Raji (cell line): ENCODE results near the gene RNF208.

ENCODE experiments used
- POLR2A ChIP-seq: IDR thresholded peaks from 2 replicates; pipeline ENCODE4 v1.6.1; 2011; ENCODE audit warnings: low read depth, low read length, control low read depth; ENCODE audit not compliant: insufficient read depth

RNF208 gene, protein sequence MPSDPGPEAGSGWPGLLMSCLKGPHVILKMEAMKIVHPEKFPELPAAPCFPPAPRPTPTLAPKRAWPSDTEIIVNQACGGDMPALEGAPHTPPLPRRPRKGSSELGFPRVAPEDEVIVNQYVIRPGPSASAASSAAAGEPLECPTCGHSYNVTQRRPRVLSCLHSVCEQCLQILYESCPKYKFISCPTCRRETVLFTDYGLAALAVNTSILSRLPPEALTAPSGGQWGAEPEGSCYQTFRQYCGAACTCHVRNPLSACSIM

DNA sequence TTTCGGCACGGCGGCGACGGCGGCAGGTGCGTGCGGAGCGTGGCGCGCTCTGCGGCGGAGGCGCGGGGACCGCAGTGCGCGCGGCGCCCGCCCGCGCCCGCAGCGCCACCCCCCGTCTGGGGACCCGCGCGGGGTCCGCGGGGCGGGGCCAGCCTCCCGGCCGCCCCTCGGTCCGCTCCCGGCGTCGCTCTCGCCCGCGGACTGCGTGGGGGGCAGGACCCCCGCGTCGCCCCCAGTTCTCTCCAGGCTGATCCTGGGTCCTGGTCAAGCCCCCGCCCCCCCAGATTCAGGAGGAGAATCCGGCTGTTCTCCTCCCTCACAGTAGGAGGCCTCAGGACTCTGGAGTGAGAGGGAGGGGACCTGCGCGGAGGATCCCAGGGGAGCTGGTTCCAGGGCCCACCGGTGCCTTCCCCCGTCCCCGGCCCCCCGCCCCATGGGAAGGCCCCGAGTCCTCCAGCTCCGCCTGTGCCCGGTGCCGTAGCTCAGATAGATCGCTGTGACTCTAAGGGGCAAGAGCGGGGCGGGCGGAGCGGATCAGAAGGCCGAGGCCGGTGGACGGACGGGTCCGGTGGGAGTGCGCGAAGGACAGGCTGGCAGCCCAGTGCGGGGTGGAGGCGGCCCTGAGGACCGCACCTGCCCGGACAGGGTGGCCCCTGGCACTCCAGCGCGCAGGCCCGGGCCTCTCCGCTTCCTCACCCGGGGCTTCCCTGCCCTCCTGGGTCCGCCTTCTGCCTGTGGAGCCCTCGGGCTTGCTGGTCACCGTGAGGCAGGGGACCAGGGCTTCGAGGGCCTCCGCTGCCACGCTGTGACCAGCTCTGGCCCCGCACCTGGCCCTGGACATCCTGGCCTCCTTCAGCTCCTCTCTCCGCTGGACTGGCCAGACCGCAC is at the start of gene RNF208:
RNF208 (minus strand) TSS at position 51 of the 888 bp plus-strand sequence. CDS start 1,028 bp downstream, outside the sequence.
- TF ChIP-seq POLR2A, result no peak

DNA sequence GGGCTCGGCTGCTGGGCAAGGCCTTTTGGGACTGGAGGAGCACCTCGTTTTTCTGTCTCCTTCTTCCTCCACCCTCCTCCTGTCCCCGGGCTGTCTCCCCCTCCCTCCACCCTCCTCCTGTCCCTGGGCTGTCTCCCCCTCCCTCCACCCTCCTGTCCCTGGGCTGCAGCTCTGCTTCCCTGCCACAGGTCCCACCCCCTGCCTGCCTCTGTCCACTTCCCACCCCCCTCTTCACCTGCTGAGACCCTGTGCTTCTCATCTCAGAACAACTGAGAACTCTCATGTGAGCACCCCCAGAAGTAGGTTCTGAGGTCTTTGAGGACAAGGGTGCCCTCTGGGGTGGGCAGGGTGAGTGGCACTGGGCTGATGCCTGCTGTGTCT is 49.6 kb upstream of the RNF208 start:
- TF ChIP-seq POLR2A, result no peak

DNA sequence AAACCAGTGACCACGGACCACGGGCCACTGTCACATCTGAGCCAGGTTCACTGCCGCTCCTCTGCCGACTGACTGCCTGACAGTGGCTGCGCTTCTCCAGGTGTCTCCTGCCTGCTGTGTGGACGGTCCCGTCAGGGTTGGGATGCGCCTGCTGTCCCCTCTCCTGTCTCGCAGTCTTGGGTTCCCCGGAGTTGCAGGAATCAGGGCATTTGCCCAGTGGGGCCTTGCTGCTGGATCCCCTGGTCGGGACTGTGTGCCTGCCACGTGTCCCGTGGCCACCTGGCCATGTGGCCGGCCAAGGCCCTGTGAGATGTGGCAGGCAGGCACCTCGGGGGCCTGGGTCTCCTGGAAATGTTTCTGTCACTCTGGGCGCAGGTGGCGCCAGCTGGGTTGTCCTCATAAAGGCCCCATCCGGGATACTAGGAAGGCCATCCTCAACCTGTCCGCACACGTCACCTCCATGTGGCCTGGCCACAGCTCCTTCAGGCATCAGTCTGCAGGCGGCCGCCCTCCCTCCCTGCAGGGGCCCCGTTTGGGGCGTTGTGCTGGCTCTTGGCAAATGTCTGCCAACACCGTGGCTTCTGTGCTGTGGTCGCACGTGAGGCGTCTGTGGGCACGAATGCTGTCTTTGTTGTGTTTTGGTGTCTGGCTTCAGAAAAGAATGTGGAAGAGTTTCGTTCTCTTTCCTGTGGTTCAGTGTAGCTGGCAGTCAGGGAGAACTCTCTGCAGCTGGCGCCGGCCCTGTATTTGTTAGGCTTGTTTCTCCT is 49.1 kb upstream of the RNF208 start:
- TF ChIP-seq POLR2A, result no peak

DNA sequence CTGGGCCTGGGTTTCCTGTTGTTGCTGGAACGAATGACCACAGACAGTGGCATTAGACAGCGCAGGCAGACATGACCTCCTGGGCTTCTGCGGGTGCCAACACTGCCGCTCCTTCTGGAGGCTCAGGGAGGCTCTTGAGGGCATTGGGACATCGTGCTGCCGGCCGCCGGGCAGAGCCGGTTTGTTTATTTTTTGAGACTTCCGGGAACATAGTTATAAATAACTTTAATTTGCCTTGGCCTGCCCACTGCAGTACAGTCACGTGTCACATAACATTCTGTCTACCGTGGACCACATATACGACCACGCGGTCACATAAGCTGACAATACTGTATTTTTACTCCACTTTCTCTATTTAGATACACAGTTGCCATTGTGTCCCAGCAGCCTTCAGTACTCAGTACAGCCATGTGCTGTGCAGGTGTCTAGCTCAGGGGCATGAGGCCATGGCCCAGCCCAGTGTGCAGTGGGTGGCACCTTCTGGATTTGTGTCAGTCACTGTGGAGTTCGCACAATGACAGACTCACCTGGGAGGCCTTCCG is 47.3 kb upstream of the RNF208 start:
- TF ChIP-seq POLR2A, result 0 out of 2 replicates have a peak, but pooled peaks have one; percentile 18

DNA sequence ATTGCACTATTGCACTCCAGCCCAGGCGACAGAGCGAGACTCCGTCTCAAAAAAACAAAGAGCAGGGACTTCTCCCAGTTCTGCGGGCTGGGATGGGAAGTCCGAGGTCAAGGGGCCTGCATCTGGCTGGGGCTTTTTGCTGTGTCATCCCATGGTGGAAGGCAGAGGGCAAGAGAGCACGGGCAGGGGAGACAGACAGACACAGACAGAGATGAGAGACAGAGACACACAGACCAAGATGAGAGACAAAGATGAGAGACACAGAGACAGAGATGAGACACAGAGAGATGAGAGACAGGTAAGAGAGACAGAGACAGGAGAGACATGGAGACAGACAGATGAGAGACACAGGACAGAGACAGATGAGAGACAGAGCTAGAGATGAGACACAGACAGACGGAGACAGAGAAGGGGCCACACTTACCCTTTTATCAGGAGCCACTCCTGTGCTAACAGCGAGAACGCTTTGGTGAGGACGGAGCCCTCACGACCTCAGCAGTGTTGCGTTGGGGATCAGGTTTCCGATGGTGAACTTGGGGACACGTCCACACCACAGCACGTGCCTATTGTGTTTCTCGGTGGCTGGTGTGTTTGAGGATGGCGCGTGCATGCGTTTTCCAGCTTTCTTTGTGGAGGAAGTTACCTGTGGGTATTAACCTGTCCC is 46.6 kb upstream of the RNF208 start:
- no peak for TF ChIP-seq POLR2A

DNA sequence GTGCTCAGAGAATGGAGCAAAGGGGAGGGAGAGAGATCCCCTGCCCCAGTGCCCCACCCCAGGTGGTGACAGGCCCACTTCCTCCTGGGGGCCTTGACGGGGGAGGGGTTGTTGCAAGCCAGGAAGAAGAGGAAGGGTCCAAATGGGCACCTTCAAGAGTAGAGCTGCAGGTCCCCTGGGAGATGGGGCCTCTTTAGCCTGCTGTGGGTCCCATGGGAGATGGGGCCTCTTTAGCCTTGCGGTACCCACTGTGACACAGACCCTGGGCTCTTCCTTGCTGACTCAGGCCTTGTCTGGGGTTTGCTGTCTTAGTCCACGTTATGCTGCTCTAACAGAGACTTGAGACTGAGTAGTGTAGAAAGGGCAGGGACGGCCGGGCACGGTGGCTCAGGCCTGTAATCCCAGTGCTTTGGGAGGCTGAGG is 45.9 kb upstream of the RNF208 start:
- peak; percentile 35; the same call in 1 of the 2 replicates for TF ChIP-seq POLR2A

DNA sequence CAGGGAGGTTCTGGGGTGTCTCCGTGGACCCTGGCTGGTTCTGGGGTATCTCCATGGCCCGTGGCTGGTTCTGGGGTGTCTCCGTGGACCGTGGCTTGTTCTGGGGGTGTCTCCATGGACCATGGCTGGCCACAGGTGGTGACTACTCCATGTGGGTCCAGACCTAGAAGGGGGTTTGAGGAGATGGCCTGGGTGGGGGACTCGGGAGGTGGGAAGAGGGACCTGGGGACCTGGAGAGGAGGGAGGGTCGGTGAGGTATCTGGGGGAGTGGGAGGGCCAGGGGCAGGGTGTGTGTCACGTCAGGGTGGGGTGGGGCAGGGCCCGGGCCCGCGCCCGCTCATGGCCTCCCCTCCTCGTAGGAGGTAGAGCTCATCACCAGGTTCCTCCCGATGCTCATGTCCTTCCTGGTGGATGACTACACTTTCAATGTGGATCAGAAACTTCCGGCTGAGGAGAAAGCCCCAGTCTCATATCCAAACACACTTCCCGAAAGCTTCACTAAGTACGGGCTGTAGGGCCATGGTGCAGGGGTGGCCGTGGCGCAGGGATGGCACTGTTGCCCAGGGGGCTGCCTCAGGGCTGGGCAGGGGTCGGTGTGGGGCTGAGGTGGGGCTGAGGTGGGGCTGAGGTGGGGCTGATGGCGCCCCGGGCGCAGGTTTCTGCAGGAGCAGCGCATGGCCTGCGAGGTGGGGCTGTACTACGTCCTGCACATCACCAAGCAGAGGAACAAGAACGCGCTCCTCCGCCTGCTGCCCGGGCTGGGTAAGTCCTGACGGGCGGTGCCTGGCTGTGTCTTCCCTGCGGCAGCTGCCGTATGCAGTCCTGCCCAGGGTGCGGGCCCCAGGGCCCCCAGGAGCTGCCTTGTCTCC is 44.8 kb upstream of the RNF208 start:
- TF ChIP-seq POLR2A, result no peak

DNA sequence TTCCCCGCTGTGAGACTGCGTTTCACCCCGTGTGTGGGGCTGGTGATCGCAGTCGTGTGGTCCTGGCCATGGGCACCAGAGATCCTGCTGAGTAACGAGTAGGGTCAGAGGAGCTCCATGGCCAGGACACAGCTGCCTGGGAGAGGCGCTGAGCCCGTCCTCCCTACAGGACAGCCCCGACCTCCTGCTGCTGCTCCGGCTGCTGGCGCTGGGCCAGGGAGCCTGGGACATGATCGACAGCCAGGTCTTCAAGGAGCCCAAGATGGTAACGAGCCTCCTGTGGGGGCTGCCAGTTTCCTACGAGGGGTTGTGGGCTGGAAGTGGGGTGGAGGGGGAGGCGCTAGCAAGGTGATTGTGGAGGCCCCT is 44.1 kb upstream of the RNF208 start:
- TF ChIP-seq POLR2A, result no peak

DNA sequence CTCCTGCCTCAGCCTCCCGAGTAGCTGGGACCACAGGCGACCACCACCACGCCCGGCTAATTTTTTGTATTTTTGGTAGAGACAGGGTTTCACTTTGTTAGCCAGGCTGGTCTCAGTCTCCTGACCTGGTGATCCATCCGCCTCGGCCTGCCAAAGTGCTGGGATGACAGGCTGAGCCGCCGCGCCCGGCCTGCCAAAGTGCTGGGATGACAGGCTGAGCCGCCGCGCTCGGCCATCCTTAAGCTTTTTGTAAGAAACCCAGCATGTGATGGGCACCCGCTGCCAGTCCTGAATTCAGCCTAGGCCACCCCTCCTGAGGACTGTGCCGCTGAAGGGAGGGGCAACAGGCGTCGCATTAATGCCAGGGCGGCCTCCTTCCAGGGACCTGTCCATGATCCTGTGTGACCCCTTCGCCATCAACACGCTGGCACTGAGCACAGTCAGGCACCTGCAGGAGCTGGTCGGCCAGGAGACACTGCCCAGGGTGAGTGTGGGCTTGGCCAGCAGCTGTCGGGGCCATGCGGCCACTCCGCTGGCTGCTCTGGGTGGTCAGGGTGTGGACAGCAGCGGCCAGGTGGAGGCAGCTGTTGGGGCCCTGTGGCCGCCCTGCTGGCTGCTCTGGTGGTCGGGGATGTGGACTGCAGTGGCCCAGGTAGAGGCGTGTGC is 43.6 kb upstream of the RNF208 start:
- no peak for TF ChIP-seq POLR2A

DNA sequence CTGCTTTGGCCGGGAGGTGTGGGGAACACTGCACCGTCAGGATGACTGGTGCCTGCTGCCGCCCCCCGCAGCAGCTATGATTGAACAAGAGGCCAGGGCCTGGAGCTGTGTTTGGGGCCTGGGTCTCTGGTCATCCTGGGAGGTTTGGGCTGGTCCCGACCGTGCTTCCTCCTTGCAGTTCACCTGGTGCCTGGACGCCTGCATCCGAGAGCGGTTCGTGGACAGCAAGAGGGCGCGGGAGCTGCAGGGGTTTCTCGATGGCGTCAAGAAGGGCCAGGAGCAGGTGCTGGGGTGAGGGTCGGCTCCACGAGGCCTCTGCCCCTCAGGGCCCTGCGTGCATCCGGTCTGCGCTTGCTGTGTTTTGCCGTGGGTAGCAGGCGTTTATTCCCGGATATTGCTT is 42.0 kb upstream of the RNF208 start:
- no peak for TF ChIP-seq POLR2A

DNA sequence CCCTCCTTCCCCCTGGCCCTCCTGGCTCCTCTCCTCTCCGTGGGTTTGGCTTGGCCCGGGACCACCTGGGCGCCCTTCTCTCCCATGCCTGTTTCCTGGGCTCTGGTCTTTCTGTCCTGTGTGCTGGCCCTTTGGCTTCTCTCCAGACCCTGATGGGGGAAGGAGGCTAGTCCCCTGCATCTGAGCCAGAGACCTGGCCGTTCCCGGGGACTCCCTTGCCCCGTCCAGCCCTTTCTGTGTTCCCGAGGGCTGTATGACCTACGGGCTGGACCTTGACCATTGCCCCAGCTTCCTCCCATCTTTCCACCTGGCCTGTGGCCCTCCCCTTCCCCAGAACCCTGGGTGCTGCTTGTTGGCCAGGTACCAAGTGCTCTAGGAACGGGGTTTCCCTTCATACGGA is 41.5 kb upstream of the RNF208 start:
- TF ChIP-seq POLR2A, result no peak

DNA sequence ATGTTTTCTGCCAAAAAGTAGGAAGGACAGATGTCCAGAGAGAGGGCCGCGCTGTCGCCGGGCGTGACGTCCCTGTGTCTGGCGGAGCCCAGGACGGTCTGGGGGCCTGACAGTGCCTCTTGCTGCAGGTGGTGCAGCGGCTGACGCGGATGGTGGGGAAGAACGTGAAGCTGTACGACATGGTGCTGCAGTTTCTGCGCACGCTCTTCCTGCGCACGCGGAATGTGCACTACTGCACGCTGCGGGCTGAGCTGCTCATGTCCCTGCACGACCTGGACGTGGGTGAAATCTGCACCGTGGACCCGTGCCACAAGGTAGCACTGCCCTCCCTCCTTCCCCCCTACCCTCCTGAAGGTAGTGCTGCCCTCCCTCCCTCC is 40.9 kb upstream of the RNF208 start:
- no peak for TF ChIP-seq POLR2A

DNA sequence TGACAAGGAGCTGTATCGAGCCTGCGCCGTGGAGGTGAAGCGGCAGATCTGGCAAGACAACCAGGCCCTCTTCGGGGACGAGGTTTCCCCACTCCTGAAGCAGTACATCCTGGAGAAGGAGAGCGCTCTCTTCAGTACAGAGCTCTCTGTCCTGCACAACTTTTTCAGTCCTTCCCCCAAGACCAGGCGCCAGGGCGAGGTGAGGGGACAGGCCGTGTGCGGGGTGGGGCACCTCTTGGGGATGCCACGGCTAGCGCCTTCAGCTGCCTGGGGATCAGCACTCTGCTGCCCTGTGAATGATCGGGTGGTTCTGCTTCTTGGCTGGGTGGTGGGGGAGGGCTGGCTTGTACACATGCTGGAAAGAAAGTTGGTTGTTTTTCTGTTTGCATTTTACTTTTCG is 34.8 kb upstream of the RNF208 start:
- no peak for TF ChIP-seq POLR2A
